ENCODE measurements around the gene MCC.

DNA sequence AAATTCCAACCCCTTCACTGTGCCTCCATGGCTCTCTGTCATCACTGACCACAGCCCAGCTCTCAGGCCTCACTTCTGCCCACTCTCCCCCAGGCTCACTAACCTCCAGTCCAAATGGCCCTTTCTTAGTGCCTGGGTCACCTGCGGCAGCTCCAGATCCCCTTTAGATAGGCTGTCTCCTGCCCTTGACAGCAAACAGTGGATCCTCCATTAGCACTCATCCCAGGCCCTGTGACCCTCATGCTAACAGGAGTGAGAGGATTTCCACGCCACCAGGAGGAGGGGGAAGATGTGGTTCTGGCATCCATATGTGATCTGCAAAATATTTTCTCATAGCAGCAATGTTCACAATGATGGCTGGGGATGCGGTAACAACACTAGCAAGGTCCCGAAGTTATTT is 372.3 kb downstream of the MCC start:
- TF ChIP-seq, protein P1, sequence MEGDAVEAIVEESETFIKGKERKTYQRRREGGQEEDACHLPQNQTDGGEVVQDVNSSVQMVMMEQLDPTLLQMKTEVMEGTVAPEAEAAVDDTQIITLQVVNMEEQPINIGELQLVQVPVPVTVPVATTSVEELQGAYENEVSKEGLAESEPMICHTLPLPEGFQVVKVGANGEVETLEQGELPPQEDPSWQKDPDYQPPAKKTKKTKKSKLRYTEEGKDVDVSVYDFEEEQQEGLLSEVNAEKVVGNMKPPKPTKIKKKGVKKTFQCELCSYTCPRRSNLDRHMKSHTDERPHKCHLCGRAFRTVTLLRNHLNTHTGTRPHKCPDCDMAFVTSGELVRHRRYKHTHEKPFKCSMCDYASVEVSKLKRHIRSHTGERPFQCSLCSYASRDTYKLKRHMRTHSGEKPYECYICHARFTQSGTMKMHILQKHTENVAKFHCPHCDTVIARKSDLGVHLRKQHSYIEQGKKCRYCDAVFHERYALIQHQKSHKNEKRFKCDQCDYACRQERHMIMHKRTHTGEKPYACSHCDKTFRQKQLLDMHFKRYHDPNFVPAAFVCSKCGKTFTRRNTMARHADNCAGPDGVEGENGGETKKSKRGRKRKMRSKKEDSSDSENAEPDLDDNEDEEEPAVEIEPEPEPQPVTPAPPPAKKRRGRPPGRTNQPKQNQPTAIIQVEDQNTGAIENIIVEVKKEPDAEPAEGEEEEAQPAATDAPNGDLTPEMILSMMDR (IDR thresholded peaks at IDR 0.05): no peak
- no peak for TF ChIP-seq POLR2A (IDR thresholded peaks at IDR 0.05)
